Glomerular endothelial cell (primary cell): Measurements from ENCODE around the gene ROR2. TPM values are rescaled to one million over a fixed set of nuclear protein-coding genes. Genes with fewer than 3 reads are reported as not detected.
"Not testable (repeated sequence)": the region's sequence is repeated elsewhere in the genome, so short reads cannot be mapped to it uniquely, and the experiment has no call there.

Experiments used
- DNase-seq: peaks from one replicate; pipeline ENCODE4 v3.0.0-alpha.2; 2011; ENCODE audit warnings: low read depth, low spot score; ENCODE audit errors: extremely low read depth
- total RNA-seq: library from RNA; depleted of rRNA; stranded (reverse); fragments of >200 nt; gene quantifications from 2 replicates; pipeline ENCODE4 v1.2.3, GENCODE V29; 2015

Gene ROR2
- total RNA-seq, 1 donor from 2014 or later: 0.12 TPM

DNA sequence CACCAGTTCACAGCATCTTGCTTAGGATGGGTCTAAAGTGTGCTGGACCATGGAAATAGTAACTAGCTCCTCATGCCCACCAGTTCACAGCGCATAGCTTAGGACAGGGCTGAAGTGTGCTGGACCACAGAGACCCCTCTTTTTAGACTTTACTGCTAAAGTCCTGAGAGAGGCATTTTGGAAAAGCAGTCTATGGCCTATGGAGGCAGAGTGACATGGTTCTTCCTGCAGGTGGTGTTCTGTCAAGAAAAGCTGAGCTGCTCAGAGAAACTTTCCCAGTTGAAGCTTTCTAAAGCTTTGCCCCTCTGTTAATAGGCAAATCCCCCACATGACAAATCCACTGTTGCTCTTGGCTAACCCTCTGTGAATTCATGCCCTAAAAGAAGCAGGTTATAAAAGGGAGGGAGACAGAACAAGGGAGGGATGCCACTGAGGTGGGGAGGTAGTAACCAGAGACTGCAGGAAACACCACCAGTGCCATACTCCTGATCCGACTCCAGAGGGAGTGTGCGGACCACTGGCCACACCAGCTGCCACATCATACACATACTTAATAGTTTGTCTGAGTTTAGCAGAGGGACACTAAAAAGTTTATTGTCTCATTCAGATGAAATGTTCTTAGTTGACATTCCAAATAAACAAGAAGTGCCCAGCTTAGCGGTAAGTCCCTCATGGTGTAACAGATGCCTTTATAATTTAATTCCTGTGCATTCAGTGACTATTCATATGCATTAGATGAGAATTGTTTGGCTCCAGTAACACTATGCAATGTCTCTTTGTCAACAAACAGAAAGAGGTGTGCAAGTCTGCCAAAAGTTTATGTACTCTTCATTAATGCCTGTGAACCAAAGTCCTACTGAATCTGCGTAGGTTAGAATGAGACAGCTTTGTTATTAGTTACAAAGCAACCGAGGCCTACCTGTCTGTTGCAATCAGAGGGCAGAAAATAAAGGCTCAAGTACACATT lies 290.2 kb downstream of the ROR2 start:
- no peak for DNase-seq

DNA sequence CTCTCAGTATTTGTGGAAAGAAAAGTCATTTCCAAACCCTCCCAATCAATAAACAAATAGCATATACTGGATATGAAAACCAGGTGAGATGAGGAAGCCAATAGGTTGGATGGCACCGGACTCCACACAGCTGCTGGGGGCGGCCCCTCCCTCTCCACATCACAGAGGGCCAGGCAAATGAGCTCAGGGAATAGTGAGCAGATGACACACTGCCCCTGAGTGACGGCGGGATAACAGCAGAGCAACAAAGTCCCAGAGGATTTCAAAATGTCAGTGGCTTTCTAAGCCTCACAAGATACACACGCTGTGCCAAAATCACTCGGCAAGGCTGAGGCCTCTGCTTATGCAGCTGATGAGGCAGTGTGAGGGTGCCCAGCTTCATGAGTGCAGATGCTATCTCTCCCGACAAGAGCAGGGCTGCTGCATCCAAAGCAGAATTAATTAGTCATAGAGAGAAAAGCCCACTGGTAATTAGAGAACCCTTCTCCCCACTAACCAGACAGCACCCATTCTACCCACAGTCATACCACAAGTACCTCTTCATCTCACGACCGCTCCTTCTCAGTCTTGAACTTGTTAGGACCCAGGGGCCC lies 291.4 kb downstream of the ROR2 start:
- no peak for DNase-seq

DNA sequence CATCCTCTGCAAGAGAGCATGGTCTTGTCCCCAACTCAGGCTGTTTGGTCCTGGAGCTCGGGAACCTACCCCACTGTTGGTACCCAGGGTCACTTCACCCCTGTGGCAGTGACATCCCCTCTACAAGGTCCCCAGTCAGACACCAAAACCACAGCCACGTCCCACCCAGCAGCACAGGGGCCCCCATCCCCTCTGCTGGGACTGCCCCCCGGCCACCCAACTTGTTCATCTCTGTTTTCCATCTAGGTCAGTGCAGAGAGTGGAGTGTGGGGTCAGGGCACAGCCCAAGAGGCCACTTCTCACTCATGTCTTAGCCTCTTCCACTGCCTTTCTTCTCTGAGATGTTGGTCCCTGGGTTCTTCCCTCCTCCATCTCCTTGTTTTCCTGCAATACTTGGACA lies 292.5 kb downstream of the ROR2 start:
- no peak for DNase-seq

DNA sequence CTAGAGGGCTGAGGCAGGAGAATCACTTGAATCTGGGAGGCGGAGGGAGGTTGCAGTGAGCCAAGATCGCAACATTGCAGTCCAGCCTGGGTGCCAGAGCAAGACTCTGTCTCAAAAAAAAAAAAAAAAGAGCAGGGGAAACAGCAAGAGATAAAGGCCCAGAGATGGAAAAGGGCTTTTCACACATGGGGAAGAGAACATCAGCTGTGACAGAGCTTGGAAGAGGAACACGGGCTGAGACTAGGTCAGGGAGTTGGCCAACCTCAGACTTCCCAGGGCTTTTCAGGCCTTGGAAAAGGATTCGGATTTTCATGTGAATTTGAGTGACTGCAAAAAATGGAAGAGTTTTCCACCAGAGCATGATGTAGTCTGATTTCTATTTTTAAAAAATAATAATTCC lies 294.4 kb downstream of the ROR2 start:
- DNase-seq: no peak

DNA sequence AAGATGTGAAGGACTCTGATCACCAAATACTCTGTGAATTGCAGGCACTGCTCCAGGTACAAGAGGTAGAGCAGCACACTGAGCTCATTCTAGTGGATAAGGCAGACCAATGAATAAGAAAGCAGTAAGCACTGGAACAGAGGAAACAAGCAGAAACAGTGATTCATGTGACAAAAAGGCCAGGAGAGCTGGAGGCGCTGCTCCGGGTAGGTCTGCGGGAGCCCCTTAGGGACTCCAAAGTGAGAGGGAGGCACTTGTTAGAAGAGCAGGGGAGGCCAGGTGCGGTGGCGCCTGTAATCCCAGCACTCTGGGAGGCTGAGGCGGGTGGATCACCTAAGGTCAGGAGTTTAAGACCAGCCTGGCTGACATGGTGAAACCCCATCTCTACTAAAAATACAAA lies 294.8 kb downstream of the ROR2 start:
- no peak for DNase-seq

DNA sequence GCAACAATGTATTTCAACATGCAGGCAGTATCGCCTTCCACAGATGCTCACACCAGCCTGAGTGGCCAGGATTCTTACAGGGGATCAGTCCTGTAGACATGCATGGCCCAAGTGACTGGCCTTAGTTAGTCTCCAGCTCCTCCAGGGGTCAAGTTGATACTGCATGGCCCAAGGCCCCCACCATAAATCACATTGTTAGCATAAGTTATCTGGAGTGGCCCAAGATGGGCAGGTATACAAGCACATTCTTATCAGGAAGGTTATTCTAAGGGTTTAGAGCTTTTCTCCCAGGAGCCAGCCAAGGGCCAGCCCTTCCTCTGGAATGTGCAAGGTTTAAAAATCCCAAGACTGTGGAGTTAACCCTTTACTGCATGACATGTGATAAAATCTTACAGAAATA lies 295.5 kb downstream of the ROR2 start:
- no peak for DNase-seq

DNA sequence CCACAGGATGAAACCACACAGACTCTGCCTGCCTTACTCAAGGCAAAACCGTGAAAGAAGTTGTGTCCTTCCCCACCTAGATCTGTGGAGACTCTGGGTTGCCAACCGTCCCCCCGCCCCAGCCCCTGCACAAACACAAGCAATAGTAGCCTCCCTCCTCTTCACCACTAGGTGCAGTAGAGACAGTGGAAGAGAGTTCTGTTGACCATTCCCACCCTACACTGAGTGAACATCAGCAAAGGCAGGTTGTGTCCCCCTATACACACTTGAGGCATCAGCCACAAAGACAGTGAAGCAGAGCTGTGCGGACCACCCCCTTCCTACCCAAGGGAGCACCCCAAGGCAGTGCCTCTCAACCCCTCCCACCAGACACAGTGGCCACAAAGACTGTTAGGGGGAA lies 302.7 kb downstream of the ROR2 start:
- DNase-seq: no peak

DNA sequence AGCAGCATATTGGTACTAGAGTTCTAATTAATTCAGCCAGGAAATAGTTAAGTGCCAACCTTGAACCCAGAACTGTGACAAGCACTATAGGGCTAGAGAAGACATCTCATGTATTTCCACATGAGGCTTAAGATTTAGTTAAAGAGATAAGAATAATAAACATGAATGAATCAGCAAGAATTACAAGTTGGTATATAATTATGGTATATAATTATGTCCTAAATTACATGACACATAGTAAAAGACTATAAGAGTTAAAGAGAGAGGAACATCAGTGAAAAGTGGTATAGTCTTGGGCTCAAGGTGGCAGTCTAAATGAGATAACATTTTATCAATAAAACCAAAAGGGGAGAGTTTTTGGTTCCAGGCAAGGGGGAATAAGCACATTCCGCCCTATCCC lies 303.3 kb downstream of the ROR2 start:
- no peak for DNase-seq

DNA sequence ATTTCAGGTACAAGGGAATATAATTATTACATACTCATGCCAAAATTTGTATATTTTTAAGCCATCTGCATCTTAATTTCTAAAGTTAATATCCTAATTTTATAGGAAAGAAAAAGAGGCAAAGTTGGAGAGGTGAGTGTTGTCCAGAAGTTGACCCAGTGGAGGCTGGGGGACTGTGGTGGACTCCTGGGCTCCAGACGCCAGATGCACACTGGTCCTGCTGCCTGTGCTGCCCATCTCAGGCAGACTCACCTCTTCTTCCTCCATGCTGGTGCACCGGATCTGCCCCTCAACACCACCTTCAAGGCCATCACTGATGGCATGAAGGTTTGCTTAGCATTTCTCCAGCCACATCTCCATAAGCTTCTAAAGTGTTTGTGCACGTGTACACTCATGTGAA lies 305.6 kb downstream of the ROR2 start:
- no peak for DNase-seq

DNA sequence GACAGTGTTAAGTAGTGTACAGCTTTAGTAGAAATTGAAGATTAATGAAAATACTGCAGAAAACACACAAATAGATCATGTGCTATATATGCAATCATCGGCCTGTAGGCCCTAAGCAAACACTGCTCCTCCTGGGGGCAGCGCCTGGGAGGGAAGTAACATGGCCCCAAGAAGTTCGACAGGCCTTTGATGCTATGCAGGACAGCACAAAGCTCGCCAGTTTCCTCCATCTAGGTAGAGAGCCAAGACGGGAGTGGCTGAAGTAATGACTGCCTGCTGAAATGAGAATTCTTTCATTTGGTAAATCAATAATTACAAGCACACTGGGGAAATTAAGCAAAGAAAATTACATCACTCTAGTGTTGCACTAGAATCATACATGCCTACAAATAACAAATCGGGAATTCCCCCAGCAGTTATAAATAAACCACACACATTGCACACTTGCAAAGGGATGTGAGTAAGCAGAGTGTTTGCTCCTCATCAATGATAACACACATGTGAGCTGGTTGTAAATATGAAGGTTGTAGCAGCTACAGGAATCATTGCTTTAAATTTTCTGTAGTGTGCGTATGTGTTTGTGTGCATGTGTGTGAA lies 306.4 kb downstream of the ROR2 start:
- no peak for DNase-seq

DNA sequence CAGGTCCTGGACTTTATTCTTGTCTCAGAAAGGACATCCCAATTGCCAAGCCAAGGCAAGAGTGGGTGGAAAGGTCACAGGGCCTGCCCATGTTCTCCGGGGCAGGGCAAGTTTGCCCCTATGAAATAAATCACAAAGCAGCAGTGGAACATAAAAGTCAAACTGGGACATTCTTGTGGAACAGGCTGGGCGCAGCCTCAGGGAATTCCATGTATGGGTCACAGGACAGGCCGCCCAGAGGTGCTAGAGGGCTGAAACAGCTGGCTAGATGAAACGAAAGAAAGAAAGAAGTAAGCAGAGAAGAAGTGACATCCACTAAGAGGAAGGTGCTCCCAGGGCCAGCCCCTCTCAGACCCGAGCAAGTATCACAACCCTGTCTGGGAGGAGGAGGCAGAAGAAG lies 307.3 kb downstream of the ROR2 start:
- DNase-seq: no peak

DNA sequence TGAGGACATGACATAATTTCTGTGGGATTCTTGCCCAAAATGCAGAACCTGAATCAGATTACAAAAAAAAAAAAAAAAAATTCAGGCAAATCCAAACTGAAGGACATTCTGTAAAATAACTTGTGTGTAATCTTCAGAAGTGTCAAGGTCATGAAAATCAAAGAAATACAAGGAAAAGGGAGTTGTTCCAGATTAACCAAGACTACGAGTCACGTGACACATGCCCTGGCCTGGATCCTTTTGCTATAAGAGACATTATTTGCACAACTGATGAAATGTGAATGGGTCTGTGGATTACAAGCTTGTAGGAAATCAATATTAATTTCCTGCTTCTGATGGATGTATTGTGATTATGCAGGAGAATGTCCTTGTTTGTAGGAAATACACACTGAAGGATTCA lies 309.6 kb downstream of the ROR2 start:
- no peak for DNase-seq

DNA sequence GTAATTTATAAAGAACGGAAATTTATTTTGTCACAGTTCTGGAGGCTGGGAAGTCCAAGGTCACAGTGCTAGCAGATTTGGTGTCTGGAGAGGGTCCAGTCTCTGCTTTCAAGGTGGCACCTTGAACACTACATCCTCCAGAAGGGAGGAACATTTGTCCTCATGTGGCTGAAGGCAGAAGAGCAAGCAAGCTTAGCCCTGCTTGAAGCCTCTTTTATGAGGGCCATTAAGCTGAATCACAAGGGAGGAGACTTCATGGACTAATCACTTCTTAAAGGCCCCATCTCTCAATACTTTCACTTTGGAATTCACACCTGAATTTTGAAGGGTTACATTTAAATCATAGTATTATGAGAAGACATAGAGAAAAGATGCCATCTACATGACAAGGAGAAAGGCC lies 311.0 kb downstream of the ROR2 start:
- DNase-seq: no peak

DNA sequence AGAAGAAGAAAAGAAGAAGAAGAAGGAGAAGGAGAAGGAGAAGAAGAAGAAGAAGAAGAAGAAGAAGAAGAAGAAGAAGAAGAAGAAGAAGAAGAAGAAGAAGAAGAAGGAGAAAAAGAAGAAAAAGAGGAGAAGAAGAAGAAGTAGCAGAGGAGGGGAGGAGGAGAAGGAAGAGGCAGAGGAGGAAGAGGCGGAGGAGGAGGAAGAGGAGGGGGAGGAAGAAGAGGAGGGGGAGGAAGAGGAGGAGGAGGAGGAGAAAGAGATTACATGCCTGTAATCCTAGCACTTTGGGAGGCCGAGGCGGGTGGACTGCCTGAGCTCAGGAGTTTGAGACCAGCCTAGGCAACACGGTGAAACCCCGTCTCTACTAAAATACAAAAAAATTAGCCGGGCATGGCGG lies 315.2 kb downstream of the ROR2 start:
- DNase-seq: not testable (repeated sequence)

DNA sequence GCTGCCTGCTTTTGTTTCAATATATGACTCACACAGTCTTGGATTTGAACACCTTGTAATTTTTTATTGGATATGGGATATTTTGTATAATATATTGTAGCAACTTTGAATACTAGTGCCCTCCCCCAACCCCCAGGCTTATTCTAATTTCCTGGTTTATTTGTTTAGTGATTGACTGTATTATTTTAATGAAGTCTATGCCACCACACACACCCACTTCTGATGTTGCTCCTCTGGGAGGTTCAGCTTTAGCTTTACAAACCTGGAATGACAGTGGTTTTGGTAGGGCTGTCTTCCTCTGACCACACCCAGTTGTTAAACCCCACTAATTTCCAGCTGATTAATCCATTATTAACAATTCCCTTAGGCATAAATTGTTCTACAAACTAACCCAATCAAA lies 320.3 kb downstream of the ROR2 start:
- DNase-seq: no peak

DNA sequence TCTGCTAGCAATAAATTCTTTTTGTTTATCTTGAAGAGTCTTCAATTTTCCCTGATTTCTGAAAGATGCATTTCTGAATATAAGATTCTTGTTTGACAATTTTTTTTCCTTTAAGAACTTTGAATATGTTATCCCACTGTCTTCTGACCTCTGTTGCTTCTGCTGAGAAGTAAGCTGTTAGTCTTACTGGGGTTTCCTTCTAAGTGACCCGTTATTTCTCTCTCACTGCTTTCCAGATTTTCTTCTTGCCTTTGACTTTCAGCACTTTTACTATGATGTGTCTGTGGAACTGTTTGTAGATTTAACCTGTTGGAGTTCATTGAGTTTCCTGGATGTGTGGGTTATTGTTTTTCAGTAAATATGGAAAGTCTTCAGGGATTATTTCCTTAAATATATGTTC lies 321.1 kb downstream of the ROR2 start:
- no peak for DNase-seq

DNA sequence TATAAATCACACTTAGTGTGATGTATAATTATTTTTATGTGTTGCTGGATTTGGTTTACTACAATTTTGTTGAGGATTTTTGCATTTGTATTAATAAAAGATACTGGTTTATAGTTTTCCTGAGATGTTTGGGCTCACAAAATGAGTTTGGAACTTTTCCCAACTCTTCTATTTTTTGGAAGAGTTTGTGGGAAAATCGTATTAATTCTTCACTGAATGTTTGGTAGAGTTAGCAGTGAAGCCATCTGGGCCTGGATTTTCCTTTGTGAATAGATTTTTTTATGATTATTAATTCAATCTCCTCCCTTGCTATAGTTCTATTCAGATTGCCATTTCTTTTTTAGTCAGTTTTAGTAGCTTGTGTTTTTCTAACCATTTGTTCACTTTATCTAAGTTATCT lies 324.7 kb downstream of the ROR2 start:
- no peak for DNase-seq

DNA sequence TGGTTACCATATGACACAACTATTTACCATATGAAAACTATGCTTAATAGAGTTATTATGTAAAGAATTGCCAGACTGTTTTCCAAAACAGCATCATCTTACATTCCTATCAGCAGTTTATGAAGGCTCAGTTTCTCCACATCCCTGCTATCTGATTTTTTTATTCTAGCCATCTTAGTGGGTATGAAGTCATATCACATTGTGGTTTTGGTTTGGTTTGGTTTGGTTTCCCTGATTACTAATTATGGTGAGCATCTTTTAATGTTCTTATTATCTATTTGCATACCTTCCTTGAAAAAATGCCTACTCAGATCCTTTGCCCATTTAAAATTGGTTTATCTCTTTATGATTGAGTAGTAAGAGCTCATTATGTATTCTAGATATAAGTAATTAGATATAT lies 327.0 kb downstream of the ROR2 start:
- DNase-seq: no peak

DNA sequence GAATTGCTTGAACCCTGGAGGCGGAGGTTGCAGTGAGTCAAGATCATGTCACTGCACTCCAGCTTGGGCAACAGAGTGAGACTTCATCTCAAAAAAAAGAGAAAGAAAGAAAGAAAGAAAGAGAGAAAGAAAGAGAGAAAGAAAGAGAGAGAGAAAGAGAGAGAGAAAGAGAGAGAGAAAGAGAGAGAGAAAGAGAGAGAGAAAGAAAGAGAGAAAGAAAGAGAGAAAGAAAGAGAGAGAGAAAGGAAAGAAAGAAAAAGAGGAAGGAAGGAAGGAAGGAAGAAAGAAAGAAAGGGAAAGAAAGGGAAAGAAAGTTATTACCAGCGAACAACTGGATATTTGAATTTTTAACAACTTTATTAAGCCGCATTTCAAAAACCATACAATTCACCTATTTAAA lies 327.9 kb downstream of the ROR2 start:
- not testable (repeated sequence) for DNase-seq

DNA sequence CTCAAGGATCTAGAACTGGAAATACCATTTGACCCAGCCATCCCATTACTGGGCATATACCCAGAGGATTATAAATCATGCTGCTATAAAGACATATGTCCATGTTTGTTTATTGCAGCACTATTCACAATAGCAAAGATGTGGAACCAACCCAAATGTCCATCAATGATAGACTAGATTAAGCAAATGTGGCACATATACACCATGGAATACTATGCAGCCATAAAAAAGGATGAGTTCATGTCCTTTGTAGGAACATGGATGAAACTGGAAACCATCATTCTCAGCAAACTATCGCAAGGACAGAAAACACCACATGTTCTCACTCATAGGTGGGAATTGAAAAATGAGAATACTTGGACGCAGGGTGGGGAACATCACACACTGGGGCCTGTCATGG lies 336.0 kb downstream of the ROR2 start:
- DNase-seq: not testable (repeated sequence)

DNA sequence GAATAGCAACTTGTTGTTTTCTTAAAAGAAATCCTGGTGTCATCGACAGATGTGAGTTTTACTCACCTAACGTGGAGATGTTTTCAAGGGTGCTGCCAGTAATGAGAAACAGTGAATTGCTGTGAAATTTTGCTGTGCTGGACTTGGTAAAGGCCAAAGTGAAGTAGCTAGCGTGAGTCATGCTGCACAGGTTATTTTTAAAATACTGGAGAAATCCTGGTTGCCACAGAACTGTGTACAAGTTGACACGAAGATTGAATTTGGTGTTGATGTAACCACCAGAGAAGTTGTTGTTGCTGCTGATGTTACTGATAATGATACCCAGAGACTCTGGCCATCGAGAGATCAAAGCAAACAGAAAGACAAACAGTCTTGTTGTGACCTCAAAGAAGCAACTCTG lies 338.4 kb downstream of the ROR2 start:
- no peak for DNase-seq
